HG02938 (cell line): ENCODE data around the gene ARHGEF25.
"Not testable (repeated sequence)": the region's sequence is repeated elsewhere in the genome, so short reads cannot be mapped to it uniquely, and the experiment has no call there.

Experiments used
- ATAC-seq: cut with Tn5 transposase; IDR thresholded peaks from one replicate; pipeline ENCODE4 v1.9.1; 2021; ENCODE audit warnings: mild to moderate bottlenecking, moderate library complexity; ENCODE audit not compliant: unreplicated experiment

ARHGEF25 gene

GRCh38 chr12:57632958-57633840 lies 22.0 kb downstream of the ARHGEF25 start, which contains the start of gene B4GALNT1:
TSS of gene B4GALNT1 (minus strand) at chr12:57633201. CDS start at chr12:57632132, 1,069 bp downstream.
- no peak for ATAC-seq

- ATAC-seq, result not testable (repeated sequence)
Observed at GRCh38 chr12:57636731-57637130, 25.5 kb downstream of the ARHGEF25 start.

- ATAC-seq, result no peak
Observed at GRCh38 chr12:57637364-57637763, 26.1 kb downstream of the ARHGEF25 start.

GRCh38 chr12:57638096-57638495 lies 26.9 kb downstream of the ARHGEF25 start:
- no peak for ATAC-seq

GRCh38 chr12:57640175-57641042 lies 29.2 kb downstream of the ARHGEF25 start:
- no peak for ATAC-seq

- ATAC-seq, result no peak
Observed at GRCh38 chr12:57641699-57642442, 30.6 kb downstream of the ARHGEF25 start.

GRCh38 chr12:57645990-57646658 lies 34.9 kb downstream of the ARHGEF25 start:
- not testable (repeated sequence) for ATAC-seq

GRCh38 chr12:57646659-57647049 lies 35.4 kb downstream of the ARHGEF25 start:
- ATAC-seq, result not testable (repeated sequence)

GRCh38 chr12:57654042-57654441 lies 42.8 kb downstream of the ARHGEF25 start:
- ATAC-seq, result no peak

GRCh38 chr12:57655541-57656240 lies 44.5 kb downstream of the ARHGEF25 start:
- no peak for ATAC-seq

GRCh38 chr12:57656408-57656807 lies 45.2 kb downstream of the ARHGEF25 start:
- not testable (repeated sequence) for ATAC-seq

GRCh38 chr12:57657744-57658143 lies 46.5 kb downstream of the ARHGEF25 start:
- no peak for ATAC-seq

- ATAC-seq, result no peak
Observed at GRCh38 chr12:57658890-57659289, 47.7 kb downstream of the ARHGEF25 start.

GRCh38 chr12:57661376-57661775 lies 50.1 kb downstream of the ARHGEF25 start:
- no peak for ATAC-seq

GRCh38 chr12:57665066-57665820 lies 54.0 kb downstream of the ARHGEF25 start:
- ATAC-seq, result not testable (repeated sequence)
